GM23338 (cell line): ENCODE results near the gene OTOG. TPM values are rescaled to one million over a fixed set of nuclear protein-coding genes. Genes with fewer than 3 reads are reported as not detected.

Experiments used
- ATAC-seq: fragments of 200-7000 bp; cut with Tn5 transposase; 3 replicates; pipeline ENCODE4 v1.9.1; 2020
- DNase-seq: peaks from one replicate; pipeline ENCODE4 v3.0.0-alpha.2; 2015; ENCODE audit warnings: low spot score
- H2AFZ ChIP-seq: fragments of 200-600 bp; sonication (generic); 2 replicates; pipeline ENCODE4 v1.8.0; 2016; ENCODE audit warnings: antibody characterized with exemption, mild to moderate bottlenecking, moderate library complexity
- H3F3A ChIP-seq: fragments of 200-600 bp; sonication (generic); replicated peaks from 2 replicates; pipeline ENCODE4 v1.8.0; 2017; ENCODE audit warnings: antibody characterized with exemption, mixed run types, low read depth
- H3K27ac ChIP-seq: fragments of 200-600 bp; sonication (generic); 2 replicates; pipeline ENCODE4 v1.6.1; 2016; ENCODE audit warnings: low read depth
- H3K27me3 ChIP-seq: fragments of 200-600 bp; sonication (generic); 2 replicates; pipeline ENCODE4 v1.8.0; 2016; ENCODE audit warnings: mild to moderate bottlenecking, mixed run types, moderate library complexity; ENCODE audit not compliant: insufficient read depth
- H3K36me3 ChIP-seq: fragments of 200-600 bp; sonication (generic); 2 replicates; pipeline ENCODE4 v1.8.0; 2016; ENCODE audit warnings: mild to moderate bottlenecking; ENCODE audit not compliant: insufficient read depth
- H3K4me1 ChIP-seq: fragments of 200-600 bp; sonication (generic); 2 replicates; pipeline ENCODE4 v1.8.0; 2016; ENCODE audit warnings: mild to moderate bottlenecking, moderate library complexity; ENCODE audit not compliant: insufficient read depth
- H3K4me2 ChIP-seq: fragments of 200-600 bp; sonication (generic); 2 replicates; pipeline ENCODE4 v1.7.1; 2017; ENCODE audit warnings: mixed run types
- H3K4me3 ChIP-seq: fragments of 200-600 bp; sonication (generic); 2 replicates; pipeline ENCODE4 v1.6.1; 2016; ENCODE audit warnings: mixed run types
- H3K79me2 ChIP-seq: fragments of 200-600 bp; sonication (generic); replicated peaks from 2 replicates; pipeline ENCODE4 v1.8.0; 2017; ENCODE audit warnings: mild to moderate bottlenecking; ENCODE audit not compliant: insufficient read depth
- H3K9me2 ChIP-seq: fragments of 200-600 bp; sonication (generic); 2 replicates; pipeline ENCODE4 v1.8.0; 2017; ENCODE audit not compliant: insufficient read depth
- H4K20me1 ChIP-seq: fragments of 200-600 bp; sonication (generic); replicated peaks from 2 replicates; pipeline ENCODE4 v1.8.0; 2017; ENCODE audit warnings: mild to moderate bottlenecking; ENCODE audit not compliant: insufficient read depth
- H3K27ac Mint-ChIP-seq: 2 replicates; pipeline ENCODE4 v1.8.0; 2020; ENCODE audit warnings: inconsistent platforms, mild to moderate bottlenecking, moderate library complexity, mixed read lengths
- H3K27me3 Mint-ChIP-seq: 3 replicates; pipeline ENCODE4 v1.8.0; 2022; ENCODE audit warnings: low read depth, mild to moderate bottlenecking, moderate library complexity, mixed read lengths, inconsistent platforms; ENCODE audit not compliant: insufficient read depth, poor library complexity
- H3K36me3 Mint-ChIP-seq: 3 replicates; pipeline ENCODE4 v1.8.0; 2021; ENCODE audit warnings: low read depth, mild to moderate bottlenecking, inconsistent platforms, moderate library complexity, mixed read lengths
- H3K4me1 Mint-ChIP-seq: 3 replicates; pipeline ENCODE4 v1.8.0; 2020; ENCODE audit warnings: mild to moderate bottlenecking, inconsistent platforms, mixed read lengths
- H3K4me3 Mint-ChIP-seq: 3 replicates; pipeline ENCODE4 v1.8.0; 2021; ENCODE audit warnings: moderate library complexity, mild to moderate bottlenecking, inconsistent platforms, mixed read lengths
- H3K9me3 Mint-ChIP-seq: 3 replicates; pipeline ENCODE4 v1.8.0; 2020; ENCODE audit warnings: moderate library complexity, mild to moderate bottlenecking, inconsistent platforms, mixed read lengths
- CREB1 ChIP-seq: fragments of 250-450 bp; sonication (Bioruptor Pico); IDR thresholded peaks from 2 replicates; pipeline ENCODE4 v1.5.0; 2020; ENCODE audit warnings: low read depth, mild to moderate bottlenecking, moderate library complexity
- EZH2 ChIP-seq: fragments of 200-600 bp; sonication (generic); IDR thresholded peaks from one replicate; pipeline ENCODE4 v1.8.0; 2017; ENCODE audit warnings: antibody characterized with exemption, mild to moderate bottlenecking, low read depth; ENCODE audit not compliant: unreplicated experiment
- EZH2phosphoT487 ChIP-seq: fragments of 200-600 bp; sonication (generic); IDR thresholded peaks from one replicate; pipeline ENCODE4 v1.8.1; 2018; ENCODE audit warnings: antibody characterized with exemption; ENCODE audit not compliant: unreplicated experiment
- JUNB ChIP-seq: IDR thresholded peaks from one replicate; pipeline ENCODE4 v1.6.1; 2016; ENCODE audit warnings: antibody characterized with exemption; ENCODE audit not compliant: unreplicated experiment
- NANOG ChIP-seq: IDR thresholded peaks from 2 replicates; pipeline ENCODE4 v1.6.1; 2016; ENCODE audit warnings: antibody characterized with exemption, borderline replicate concordance
- POLR2AphosphoS5 ChIP-seq: IDR thresholded peaks from 2 replicates; pipeline ENCODE4 v1.6.1; 2016; ENCODE audit warnings: antibody characterized with exemption, low read depth
- STAT1 ChIP-seq: IDR thresholded peaks from one replicate; pipeline ENCODE4 v1.6.1; 2016; ENCODE audit warnings: antibody characterized with exemption; ENCODE audit not compliant: unreplicated experiment
- ZNF114 ChIP-seq: fragments of 250-450 bp; sonication (Bioruptor Pico); IDR thresholded peaks from 2 replicates; pipeline ENCODE4 v1.5.0; 2020; ENCODE audit warnings: mild to moderate bottlenecking, moderate library complexity
- ZNF331 ChIP-seq: fragments of 250-450 bp; sonication (Bioruptor Pico); IDR thresholded peaks from 2 replicates; pipeline ENCODE4 v1.5.0; 2020; ENCODE audit warnings: low read depth, mild to moderate bottlenecking, moderate library complexity
- polyA plus RNA-seq: library from polyadenylated mRNA; unstranded; fragments of >200 nt; fragmentation: Nextera tagmentation; extraction: Ambion mirVana; gene quantifications from 2 replicates; pipeline ENCODE4 v1.2.1, GENCODE V29; 2016
- total RNA-seq: library from RNA; depleted of rRNA; stranded (reverse); fragments of >200 nt; shearing (Covaris generic); gene quantifications from 2 replicates; pipeline ENCODE4 v1.2.3, GENCODE V29; 2014
- TF ChIP-seq, protein P1 (sequence below), 2 experiments: fragments of 200-600 bp in 1 of 2; sonication (generic) in 1 of 2; conservative IDR thresholded peaks; 2 replicates each; pipeline versions ENCODE4 v1.5.1 to v1.6.1; 2016 to 2017; ENCODE audit warnings: antibody characterized with exemption in 2 of 2, low read depth in 2 of 2, mild to moderate bottlenecking in 2 of 2, moderate library complexity in 1 of 2
- TF ChIP-seq, protein P2 (sequence below): IDR thresholded peaks from one replicate; pipeline ENCODE4 v1.6.1; 2018; ENCODE audit warnings: antibody characterized with exemption; ENCODE audit not compliant: unreplicated experiment

Gene OTOG
- total and polyA plus RNA-seq, 2 experiments from 2014 or later = 0.40 to 0.52 TPM

DNA sequence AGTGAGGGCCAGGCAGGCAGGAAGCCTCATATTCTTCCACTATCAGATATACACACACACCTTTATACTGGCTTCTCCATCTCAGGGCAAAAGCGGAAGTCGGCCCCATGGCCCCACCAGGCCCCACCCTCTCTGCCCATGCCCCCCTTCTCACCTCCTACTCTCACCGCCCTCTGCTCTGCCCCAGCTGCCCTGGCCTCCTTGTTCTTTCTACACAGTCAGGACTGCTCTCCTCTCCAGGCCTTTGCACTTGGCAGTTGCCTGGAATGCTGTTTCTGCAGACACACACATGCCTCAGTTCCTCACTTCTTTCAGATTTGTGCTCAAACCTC is 25.3 kb downstream of the OTOG start:
- Mint-ChIP-seq H3K4me1 (peaks cover 13% of the 10 kb centered on the region), H3K9me3 (no peaks in the 10 kb centered on the region), H3K27ac (no peak overlapping the region), H3K36me3 (no peaks in the 10 kb centered on the region), H3K4me3 (no peak overlapping the region), H3K27me3 (peaks cover 3% of the 10 kb centered on the region)
- no peaks in the 10 kb centered on the region for H3K9me2 ChIP-seq
- no peaks in the 10 kb centered on the region for H4K20me1 ChIP-seq
- H3K27ac ChIP-seq = no peak overlapping the region
- DNase-seq (no peak), ATAC-seq (no peak)
- H3F3A ChIP-seq = no peaks in the 10 kb centered on the region
- H3K4me1 ChIP-seq = no peaks in the 10 kb centered on the region
- TF ChIP-seq EZH2 = no peak
- TF ChIP-seq JUNB = no peak
- TF ChIP-seq ZNF331 (CRISPR knock-in tag) = no peak
- no peak for TF ChIP-seq POLR2AphosphoS5
- no peak for TF ChIP-seq ZNF114
- TF ChIP-seq, protein P1, sequence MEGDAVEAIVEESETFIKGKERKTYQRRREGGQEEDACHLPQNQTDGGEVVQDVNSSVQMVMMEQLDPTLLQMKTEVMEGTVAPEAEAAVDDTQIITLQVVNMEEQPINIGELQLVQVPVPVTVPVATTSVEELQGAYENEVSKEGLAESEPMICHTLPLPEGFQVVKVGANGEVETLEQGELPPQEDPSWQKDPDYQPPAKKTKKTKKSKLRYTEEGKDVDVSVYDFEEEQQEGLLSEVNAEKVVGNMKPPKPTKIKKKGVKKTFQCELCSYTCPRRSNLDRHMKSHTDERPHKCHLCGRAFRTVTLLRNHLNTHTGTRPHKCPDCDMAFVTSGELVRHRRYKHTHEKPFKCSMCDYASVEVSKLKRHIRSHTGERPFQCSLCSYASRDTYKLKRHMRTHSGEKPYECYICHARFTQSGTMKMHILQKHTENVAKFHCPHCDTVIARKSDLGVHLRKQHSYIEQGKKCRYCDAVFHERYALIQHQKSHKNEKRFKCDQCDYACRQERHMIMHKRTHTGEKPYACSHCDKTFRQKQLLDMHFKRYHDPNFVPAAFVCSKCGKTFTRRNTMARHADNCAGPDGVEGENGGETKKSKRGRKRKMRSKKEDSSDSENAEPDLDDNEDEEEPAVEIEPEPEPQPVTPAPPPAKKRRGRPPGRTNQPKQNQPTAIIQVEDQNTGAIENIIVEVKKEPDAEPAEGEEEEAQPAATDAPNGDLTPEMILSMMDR (conservative IDR thresholded peaks at IDR 0.05; ENCODE audit: low read depth in 2 of 2) = no peak
- no peak for TF ChIP-seq NANOG
- no peak for TF ChIP-seq STAT1
- no peaks in the 10 kb centered on the region for H3K79me2 ChIP-seq
- H3K4me2 ChIP-seq = no peak overlapping the region
- H3K27me3 ChIP-seq = no peaks in the 10 kb centered on the region
- H3K36me3 ChIP-seq = no peaks in the 10 kb centered on the region
- no peak overlapping the region for H3K4me3 ChIP-seq
- no peak overlapping the region for H2AFZ ChIP-seq

DNA sequence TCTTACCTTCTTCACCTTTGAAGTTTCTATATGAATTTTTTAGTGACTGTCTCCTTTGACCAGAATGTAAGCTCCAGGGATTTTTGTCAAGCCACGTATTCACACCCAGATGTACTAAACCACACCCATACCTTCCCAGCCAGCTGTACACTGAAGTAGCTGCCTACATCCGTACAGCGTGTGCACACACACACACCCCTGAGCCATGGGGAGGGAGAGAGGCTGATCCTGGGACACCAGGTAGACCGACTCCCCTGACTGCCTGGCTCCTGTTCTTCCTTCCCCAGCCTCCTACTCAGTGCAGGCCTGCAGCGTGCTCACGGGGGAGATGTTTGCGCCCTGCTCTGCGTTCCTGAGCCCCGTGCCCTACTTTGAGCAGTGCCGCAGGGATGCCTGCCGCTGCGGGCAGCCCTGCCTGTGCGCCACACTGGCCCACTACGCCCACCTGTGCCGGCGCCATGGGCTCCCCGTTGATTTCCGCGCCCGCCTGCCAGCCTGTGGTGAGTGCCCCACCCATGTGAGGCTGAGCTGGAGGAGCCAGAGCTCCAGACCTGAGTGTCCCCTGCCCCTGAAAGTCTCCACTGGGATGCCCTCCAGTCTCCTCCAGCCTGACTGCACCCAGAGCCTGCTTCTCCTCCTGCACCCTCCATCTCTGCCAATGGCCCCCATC is 25.9 kb downstream of the OTOG start:
- no peaks in the 10 kb centered on the region for H3K27me3 ChIP-seq
- no peak overlapping the region for H3K4me3 ChIP-seq
- H3F3A ChIP-seq = no peaks in the 10 kb centered on the region
- Mint-ChIP-seq H3K4me3 (no peak overlapping the region), H3K4me1 (peaks cover 13% of the 10 kb centered on the region), H3K27me3 (peaks cover 3% of the 10 kb centered on the region), H3K27ac (no peak overlapping the region), H3K36me3 (no peaks in the 10 kb centered on the region), H3K9me3 (no peaks in the 10 kb centered on the region)
- H3K27ac ChIP-seq = no peak overlapping the region
- no peaks in the 10 kb centered on the region for H3K79me2 ChIP-seq
- no peak for ATAC-seq
- no peak overlapping the region for H2AFZ ChIP-seq
- no peaks in the 10 kb centered on the region for H3K9me2 ChIP-seq
- no peaks in the 10 kb centered on the region for H4K20me1 ChIP-seq
- H3K4me2 ChIP-seq = no peak overlapping the region
- no peaks in the 10 kb centered on the region for H3K4me1 ChIP-seq
- H3K36me3 ChIP-seq = no peaks in the 10 kb centered on the region
- no peak for DNase-seq
- TF ChIP-seq POLR2AphosphoS5 (no peak), STAT1 (no peak), CREB1 (no peak), EZH2phosphoT487 (no peak)
- TF ChIP-seq, protein P2, sequence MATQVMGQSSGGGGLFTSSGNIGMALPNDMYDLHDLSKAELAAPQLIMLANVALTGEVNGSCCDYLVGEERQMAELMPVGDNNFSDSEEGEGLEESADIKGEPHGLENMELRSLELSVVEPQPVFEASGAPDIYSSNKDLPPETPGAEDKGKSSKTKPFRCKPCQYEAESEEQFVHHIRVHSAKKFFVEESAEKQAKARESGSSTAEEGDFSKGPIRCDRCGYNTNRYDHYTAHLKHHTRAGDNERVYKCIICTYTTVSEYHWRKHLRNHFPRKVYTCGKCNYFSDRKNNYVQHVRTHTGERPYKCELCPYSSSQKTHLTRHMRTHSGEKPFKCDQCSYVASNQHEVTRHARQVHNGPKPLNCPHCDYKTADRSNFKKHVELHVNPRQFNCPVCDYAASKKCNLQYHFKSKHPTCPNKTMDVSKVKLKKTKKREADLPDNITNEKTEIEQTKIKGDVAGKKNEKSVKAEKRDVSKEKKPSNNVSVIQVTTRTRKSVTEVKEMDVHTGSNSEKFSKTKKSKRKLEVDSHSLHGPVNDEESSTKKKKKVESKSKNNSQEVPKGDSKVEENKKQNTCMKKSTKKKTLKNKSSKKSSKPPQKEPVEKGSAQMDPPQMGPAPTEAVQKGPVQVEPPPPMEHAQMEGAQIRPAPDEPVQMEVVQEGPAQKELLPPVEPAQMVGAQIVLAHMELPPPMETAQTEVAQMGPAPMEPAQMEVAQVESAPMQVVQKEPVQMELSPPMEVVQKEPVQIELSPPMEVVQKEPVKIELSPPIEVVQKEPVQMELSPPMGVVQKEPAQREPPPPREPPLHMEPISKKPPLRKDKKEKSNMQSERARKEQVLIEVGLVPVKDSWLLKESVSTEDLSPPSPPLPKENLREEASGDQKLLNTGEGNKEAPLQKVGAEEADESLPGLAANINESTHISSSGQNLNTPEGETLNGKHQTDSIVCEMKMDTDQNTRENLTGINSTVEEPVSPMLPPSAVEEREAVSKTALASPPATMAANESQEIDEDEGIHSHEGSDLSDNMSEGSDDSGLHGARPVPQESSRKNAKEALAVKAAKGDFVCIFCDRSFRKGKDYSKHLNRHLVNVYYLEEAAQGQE = no peak
- TF ChIP-seq, protein P1 (conservative IDR thresholded peaks at IDR 0.05; ENCODE audit: low read depth in 2 of 2) = no peak
